ENCODE data around the gene FOXE1.

FOXE1 gene

DNA sequence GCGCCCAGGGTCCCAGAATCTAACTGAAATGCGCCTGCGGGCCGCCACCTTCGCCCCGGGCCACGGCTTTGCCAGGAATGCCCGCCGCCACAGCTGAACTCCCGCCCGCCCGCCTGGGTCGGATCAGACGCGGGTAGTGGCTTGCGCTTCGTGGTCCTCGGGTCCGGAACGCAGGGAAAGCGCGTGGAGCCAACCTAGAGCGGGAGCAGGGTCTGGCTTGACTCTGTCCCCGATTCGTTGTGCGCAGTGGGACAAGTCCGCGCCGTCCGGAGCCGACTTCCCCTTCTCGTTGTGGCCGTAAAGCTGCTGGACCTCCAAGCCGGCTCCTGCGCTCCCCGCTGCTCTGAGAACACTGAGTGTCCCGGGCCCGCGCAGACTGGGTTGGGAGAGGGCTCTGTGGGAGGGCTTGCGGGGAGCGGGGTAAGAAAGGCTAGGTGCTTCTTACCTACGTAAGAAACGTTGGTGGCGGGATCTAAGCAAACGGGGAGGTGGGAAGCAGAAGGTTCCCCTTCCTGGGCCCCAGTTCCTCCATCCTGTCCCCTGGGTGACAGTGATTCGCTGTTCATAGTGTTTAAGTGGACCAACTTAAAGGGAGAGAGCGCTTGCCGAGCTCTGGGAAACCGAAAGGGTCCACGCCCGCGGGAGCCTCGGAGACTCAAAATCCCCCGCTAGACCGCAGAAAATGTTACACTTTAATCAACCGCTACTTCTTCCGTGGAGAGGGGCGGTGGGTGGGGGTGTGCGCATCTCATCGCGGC lies 4.4 kb upstream of the FOXE1 start:
- no peak for FAIRE-seq

DNA sequence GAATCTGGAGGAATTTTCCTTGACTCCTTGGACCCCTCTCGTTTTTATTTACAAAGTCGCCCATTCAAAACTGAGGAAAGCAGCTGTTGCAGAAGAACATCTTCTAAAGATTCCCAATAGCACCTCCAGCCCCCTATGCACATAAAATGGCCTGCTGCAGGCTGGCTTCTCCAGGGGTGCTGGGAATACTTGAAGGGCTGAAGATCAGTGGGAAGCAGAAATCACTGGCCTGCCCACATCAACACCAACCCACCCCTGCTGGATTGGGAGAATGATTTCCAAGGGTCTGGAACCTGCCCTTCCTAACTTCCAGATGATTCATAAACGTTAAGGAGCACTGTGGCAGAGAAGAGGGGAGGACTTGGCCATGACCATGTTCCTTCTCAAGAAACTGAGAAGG lies 3.0 kb upstream of the FOXE1 start:
- FAIRE-seq, result no peak

DNA sequence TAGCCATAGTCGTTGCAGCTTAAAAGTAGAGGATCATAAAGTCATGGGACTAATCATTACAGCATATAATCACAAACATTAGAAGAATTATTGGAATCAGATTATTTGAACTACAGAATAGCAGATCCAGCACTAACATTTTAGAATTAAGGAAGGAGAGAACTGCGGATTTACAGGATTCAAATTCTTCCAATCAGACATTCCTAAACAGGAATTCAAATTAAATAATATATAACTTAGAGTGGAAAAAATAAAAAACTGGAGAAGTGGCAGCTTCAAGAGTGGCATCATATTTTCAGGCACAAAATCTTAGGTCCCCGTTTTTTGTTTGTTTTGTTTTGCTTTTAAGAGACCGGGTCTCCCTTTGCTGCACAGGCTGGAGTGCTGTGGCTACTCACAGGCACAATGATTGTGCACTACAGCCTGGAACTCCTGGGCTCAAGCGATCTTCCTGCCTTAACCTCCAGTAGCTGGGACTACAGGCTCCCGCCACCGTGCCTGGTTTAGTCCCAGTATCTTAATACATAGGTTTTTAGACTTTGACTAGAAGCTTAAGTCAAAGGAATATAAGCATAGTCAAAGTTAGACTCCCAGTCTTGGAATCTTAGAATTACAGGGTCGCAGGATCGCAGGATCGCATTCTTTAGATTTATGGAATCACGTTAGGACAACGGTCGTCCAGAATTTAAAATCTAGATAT lies 2.1 kb upstream of the FOXE1 start:
- no peak for FAIRE-seq

DNA sequence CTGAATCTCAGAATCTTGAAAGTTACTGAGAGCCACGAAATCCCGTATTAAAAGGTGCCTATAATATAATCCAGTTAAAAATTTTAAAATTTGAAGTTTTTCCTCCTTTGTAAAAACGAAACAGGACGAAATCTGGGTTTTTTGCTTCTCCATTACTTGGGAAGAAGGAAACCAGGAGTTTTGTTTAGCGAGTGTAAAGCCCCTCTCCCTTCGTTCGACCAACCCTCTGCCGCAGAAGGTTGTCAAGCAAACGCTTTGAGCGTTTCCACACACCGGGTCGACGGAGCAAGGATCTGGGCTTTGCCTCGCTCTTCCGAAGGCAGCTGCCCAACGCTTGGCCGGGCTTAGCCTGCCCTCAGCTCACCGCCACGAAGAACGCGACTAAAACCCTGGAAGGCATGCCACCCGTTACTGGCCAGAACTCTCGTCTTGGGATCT lies 1.6 kb upstream of the FOXE1 start:
- no peak for FAIRE-seq

- no peak for FAIRE-seq
Measured at GRCh38 chr9:97852001-97852398, 1.0 kb upstream of the FOXE1 start.

DNA sequence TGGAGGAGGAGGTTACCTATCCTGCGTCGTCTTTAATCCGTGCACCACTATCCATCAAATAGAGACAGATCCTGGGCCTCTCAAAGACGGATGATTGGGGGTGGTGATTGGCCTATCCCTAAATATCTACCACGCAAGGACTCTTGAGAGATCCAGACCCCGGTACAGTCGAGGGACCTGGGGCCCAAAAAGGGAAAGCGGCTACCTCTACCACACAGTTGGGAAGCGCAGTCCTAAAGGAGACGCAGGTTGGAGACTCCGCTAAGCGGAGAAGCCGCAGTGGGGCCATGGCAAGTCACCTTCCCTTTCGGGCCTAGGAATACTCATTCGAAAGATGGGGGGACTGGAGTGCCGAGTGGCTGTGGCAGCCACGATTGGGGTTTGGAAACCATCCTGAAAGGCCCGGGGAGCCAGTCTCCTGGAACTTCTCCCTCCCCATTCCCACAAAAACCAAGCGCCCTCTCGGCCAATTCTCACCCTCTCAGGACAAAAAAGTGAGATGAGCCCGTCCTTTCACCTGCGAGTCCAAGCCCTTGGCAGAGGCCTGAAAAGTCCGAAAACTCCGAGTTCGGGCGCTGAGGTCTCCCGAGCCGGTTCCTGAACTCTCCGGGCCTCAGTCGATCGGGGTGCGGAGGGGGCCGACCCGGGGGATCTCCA lies 499 bp upstream of the FOXE1 start:
- FAIRE-seq, result no peak

DNA sequence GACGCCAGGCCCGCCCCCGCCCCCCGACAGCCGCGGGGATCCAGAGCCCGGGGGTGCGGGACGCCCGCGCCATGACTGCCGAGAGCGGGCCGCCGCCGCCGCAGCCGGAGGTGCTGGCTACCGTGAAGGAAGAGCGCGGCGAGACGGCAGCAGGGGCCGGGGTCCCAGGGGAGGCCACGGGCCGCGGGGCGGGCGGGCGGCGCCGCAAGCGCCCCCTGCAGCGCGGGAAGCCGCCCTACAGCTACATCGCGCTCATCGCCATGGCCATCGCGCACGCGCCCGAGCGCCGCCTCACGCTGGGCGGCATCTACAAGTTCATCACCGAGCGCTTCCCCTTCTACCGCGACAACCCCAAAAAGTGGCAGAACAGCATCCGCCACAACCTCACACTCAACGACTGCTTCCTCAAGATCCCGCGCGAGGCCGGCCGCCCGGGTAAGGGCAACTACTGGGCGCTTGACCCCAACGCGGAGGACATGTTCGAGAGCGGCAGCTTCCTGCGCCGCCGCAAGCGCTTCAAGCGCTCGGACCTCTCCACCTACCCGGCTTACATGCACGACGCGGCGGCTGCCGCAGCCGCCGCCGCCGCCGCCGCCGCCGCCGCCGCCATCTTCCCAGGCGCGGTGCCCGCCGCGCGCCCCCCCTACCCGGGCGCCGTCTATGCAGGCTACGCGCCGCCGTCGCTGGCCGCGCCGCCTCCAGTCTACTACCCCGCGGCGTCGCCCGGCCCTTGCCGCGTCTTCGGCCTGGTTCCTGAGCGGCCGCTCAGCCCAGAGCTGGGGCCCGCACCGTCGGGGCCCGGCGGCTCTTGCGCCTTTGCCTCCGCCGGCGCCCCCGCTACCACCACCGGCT lies 1.0 kb downstream of the FOXE1 start:
- FAIRE-seq, result no peak

- FAIRE-seq, result no peak
Measured at GRCh38 chr9:97854696-97855485, 1.9 kb downstream of the FOXE1 start.

- no peak for FAIRE-seq
Measured at GRCh38 chr9:97855486-97855875, 2.5 kb downstream of the FOXE1 start.

DNA sequence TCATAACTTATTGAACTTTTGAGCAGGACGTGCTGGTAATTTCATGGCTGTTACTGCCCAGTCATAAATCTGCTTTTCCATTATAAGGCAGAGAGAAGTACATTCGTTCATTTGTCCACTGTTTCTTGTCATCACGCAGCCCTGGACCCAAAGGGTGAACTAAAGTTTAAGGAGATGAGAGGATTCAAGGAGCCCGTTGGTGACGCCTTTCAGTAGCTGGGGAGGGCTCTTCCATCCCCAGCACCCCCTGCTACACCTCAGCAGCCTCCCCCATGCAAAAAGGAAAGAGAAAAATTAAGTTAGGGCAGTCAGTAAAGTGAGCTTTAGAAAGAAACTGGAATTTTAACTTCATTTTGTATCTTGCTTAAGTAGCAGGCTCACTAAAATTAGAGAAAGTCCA lies 2.9 kb downstream of the FOXE1 start:
- FAIRE-seq, result no peak

DNA sequence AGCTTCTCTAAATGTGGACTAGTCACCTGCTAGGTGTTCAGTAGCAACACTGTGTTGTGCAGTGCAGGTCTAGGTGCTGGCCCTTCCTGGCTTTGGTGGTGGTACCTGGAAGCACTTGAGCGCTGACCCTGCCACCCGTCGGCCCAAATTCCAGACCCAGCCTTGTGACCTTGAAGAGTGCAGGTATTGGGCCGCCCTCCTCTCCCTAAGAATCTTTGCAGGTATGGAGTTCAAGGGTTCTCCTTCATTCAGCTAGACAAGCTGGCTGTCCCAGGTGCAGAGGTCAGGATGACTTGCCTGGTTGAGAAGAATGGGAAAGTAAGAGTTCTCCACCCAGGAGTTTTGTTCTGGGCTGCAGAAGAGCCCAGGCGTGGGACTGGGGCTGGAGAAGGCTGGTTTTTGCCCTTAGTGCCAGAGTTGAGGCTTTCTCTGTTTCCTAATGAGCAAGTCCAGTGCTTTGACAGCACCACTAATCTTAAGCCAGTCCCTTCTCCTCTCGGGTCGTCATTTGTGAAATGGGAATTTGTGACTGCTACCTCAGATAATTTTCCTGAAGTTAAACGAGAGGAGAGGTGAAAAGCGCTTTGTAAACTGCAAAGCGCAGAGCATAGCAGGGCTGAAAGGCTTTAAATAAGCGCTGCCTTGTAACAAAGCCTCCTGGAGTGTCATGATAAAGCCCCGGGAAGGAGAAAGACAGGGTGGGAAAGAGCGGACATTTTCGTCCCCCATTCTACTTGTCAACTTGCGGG lies 4.0 kb downstream of the FOXE1 start:
- FAIRE-seq, result no peak

DNA sequence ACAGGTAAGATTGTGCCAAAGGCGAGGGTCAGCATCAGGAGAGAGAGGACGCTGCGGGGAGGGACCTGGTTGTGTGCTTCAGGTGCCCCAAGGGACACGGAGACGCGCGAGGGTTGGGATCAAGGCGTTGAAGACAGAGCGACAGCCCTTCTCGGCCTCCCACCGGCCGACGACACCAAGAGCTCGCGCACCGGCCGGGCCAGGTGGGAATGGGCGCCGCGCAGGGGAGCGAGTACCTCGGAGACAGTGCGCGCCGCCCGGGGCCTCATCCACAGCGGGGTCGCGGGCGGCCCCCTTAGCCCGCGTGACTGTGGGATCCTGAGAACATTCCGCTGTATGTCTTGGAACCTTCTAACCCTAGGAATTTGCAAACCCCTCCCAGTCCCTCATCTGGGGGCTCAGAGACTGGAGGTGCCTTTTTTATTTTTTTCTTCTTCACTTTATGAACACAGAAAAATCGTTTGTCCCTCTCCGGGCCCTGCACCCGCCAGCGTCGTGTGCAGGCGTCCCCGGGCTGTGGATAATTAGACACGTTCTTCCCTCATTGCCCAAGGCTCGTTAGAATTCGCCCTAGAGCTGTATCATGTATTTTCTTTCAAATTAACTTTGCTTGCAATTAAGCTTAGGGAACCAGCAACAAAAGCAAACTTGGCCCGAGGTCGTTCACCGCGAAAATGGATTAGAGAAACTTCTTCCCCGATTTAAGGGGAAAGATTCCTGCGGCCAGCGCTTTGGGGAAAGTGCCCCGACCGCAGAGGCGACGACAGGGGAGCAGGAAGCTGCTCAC lies 4.8 kb downstream of the FOXE1 start:
- no peak for FAIRE-seq

DNA sequence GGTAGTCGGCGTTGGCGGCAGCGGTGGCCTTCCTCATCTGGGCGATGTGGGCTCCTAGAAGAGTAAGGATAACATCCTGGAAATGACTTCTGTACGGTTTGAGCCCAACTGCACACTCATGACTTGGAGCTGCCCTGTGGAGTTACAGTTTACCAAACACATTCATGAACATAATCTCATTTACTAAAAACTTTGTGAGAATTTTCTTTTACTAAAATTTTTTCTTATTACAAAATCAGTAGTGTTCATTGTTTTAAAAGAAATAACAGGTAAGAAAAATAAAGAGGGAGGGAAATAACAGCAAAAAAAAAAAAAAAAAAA lies 5.3 kb downstream of the FOXE1 start:
- no peak for FAIRE-seq

- no peak for FAIRE-seq
Measured at GRCh38 chr9:97858826-97859225, 5.8 kb downstream of the FOXE1 start.

GRCh38 chr9:97859346-97859745 lies 6.3 kb downstream of the FOXE1 start:
- FAIRE-seq, result no peak

DNA sequence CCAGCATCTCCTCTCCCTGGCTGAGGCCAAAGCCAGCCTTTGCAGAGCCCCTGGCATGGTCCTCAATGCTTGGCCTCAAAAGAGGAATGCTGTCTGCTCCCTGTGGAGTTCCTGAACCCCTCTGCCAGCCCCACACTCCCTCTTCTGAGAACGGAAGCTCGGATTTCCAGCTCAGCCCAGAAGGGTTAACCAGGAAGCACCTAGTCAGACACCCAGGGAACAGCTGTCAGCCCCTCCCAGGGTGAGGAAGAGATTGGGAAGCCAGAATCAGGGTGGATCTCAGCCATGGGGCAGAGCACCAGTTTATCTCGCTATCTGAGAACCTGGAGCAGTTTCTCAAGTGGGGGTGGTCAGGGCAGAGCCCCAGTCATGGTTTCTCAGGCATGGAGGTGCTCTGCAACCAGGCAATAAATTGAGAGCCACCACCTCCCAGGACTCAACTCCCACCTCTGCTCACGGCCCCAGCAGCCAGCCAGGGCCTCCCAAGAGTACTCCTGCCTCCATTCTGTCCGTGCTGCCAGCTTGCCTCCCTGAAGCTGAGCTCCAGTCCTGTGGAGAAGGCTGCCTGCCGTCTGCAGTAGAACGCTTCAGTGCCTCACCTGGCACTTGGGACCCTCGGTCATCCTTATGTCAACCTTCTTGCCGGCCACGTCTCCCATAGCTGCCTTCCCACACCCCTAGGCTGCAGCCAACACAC lies 7.6 kb downstream of the FOXE1 start:
- FAIRE-seq, result no peak

DNA sequence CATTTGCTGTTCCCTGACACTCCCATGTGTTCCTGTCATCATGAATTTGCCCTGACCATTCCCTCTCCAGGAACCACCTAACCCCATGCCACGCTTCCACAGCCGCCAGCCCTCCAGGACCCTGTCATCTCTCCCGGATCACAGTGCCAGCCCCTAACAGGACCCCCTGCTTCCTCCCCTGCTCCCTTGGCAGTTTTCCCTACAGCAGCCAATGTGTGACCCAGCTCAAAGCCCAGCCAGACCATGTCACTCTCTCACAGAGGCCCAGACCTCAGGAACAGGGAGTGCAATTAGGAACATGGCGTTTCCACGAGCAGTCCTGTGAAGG lies 8.1 kb downstream of the FOXE1 start:
- no peak for FAIRE-seq

DNA sequence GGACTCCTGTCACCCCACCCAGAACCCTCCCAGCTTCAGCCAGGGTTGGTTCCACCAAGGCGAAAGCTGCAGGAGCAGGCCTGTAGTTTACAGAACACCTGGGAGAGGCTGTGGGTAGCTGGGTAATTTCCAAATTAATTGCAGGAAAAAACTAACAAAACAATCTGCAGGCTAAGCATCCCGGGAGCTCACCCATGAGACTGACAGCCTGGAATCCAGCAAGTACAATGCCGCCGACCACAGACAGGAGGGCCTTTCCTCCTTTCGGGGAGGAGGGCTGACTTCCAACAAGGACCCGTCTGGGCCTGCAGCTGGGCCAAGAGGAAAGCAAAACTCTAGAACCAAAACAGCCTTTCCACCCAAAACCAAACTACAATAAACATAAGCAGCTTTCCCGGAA lies 10.3 kb downstream of the FOXE1 start:
- no peak for FAIRE-seq

GRCh38 chr9:97864396-97864795 lies 11.4 kb downstream of the FOXE1 start:
- no peak for FAIRE-seq

- no peak for FAIRE-seq
Measured at GRCh38 chr9:97866300-97866699, 13.3 kb downstream of the FOXE1 start.
